SJCRH30 (cell line): ENCODE data around the gene BMPR1A. TPM values are rescaled to one million over a fixed set of nuclear protein-coding genes. Genes with fewer than 3 reads are reported as not detected.

Experiments used
- DNase-seq, 2 experiments: peaks; one replicate each; pipeline ENCODE4 v3.0.0-alpha.2; 2015 to 2020
- H3K27ac ChIP-seq: fragments of 250-450 bp; sonication (Bioruptor Pico); 2 replicates; pipeline ENCODE4 v1.5.1; 2020; ENCODE audit warnings: mild to moderate bottlenecking, moderate library complexity
- H3K27me3 ChIP-seq: fragments of 250-450 bp; sonication (Bioruptor Pico); 2 replicates; pipeline ENCODE4 v1.5.1; 2020; ENCODE audit warnings: mild to moderate bottlenecking, moderate library complexity
- H3K36me3 ChIP-seq: fragments of 250-450 bp; sonication (Bioruptor Pico); 2 replicates; pipeline ENCODE4 v1.5.1; 2020; ENCODE audit warnings: mild to moderate bottlenecking, moderate library complexity
- H3K4me1 ChIP-seq: fragments of 250-450 bp; sonication (Bioruptor Pico); 2 replicates; pipeline ENCODE4 v1.5.1; 2020; ENCODE audit warnings: mild to moderate bottlenecking, moderate library complexity
- H3K4me3 ChIP-seq: fragments of 250-450 bp; sonication (Bioruptor Pico); 2 replicates; pipeline ENCODE4 v1.5.1; 2020; ENCODE audit warnings: mild to moderate bottlenecking, moderate library complexity
- H3K9me3 ChIP-seq: fragments of 250-450 bp; sonication (Bioruptor Pico); replicated peaks from 2 replicates; pipeline ENCODE4 v1.5.1; 2020; ENCODE audit warnings: mild to moderate bottlenecking, moderate library complexity
- total RNA-seq: library from RNA; depleted of rRNA; stranded (reverse); fragments of >200 nt; shearing (Covaris generic); gene quantifications from 2 replicates; pipeline ENCODE4 v1.2.3, GENCODE V29; 2014

BMPR1A gene
- total RNA-seq, 1 experiment from 2014 or later: 36.3 TPM

GRCh38 chr10:86870679-86871078 is 114.3 kb downstream of the BMPR1A start:
- H3K9me3 ChIP-seq: no peaks in the 10 kb centered on the region
- H3K27ac ChIP-seq: no peak overlapping the region
- H3K4me3 ChIP-seq: no peak overlapping the region
- H3K4me1 ChIP-seq: no peaks in the 10 kb centered on the region
- no peaks in the 10 kb centered on the region for H3K27me3 ChIP-seq
- DNase-seq: no peak
- H3K36me3 ChIP-seq: no peaks in the 10 kb centered on the region

GRCh38 chr10:86871563-86872183 is 115.3 kb downstream of the BMPR1A start:
- Histone ChIP-seq H3K9me3 (no peaks in the 10 kb centered on the region), H3K36me3 (peaks cover 3% of the 10 kb centered on the region; the same call in 1 of the 2 replicates), H3K4me1 (no peaks in the 10 kb centered on the region), H3K27me3 (no peaks in the 10 kb centered on the region), H3K4me3 (no peak overlapping the region), H3K27ac (no peak overlapping the region)
- DNase-seq: no peak

- peak; percentile 3 to 33 for DNase-seq
Measured at GRCh38 chr10:86872757-86873156, 116.3 kb downstream of the BMPR1A start.

GRCh38 chr10:86876748-86877147 is 120.3 kb downstream of the BMPR1A start:
- Histone ChIP-seq H3K27me3 (no peaks in the 10 kb centered on the region), H3K36me3 (peaks cover 3% of the 10 kb centered on the region; the same call in 1 of the 2 replicates), H3K27ac (no peak overlapping the region), H3K4me1 (no peaks in the 10 kb centered on the region), H3K4me3 (no peak overlapping the region), H3K9me3 (no peaks in the 10 kb centered on the region)
- no peak for DNase-seq

More at GRCh38 chr10:86872757-86873156, 116.3 kb downstream of the BMPR1A start:
- Histone ChIP-seq H3K36me3 (peaks cover 3% of the 10 kb centered on the region; the same call in 1 of the 2 replicates), H3K4me1 (no peaks in the 10 kb centered on the region), H3K9me3 (no peaks in the 10 kb centered on the region), H3K4me3 (no peak overlapping the region), H3K27me3 (no peaks in the 10 kb centered on the region), H3K27ac (no peak overlapping the region)

GRCh38 chr10:86878983-86879713 is 122.7 kb downstream of the BMPR1A start:
- Histone ChIP-seq H3K27me3 (no peaks in the 10 kb centered on the region), H3K4me3 (no peak overlapping the region), H3K4me1 (no peaks in the 10 kb centered on the region), H3K36me3 (peaks cover 3% of the 10 kb centered on the region; the same call in 1 of the 2 replicates), H3K9me3 (no peaks in the 10 kb centered on the region), H3K27ac (no peak overlapping the region)
- no peak for DNase-seq

- Histone ChIP-seq H3K4me3 (no peak overlapping the region), H3K27ac (no peak overlapping the region)
Measured at GRCh38 chr10:86880971-86881370, 124.6 kb downstream of the BMPR1A start.

GRCh38 chr10:86888585-86889381 is 132.4 kb downstream of the BMPR1A start:
- no peaks in the 10 kb centered on the region for H3K27me3 ChIP-seq
- H3K27ac ChIP-seq: no peak overlapping the region
- H3K9me3 ChIP-seq: no peaks in the 10 kb centered on the region
- no peak for DNase-seq
- no peak overlapping the region for H3K4me3 ChIP-seq
- H3K36me3 ChIP-seq: no peaks in the 10 kb centered on the region
- H3K4me1 ChIP-seq: no peaks in the 10 kb centered on the region

More at GRCh38 chr10:86880971-86881370, 124.6 kb downstream of the BMPR1A start:
- no peaks in the 10 kb centered on the region for H3K4me1 ChIP-seq
- no peak for DNase-seq
- H3K27me3 ChIP-seq: no peaks in the 10 kb centered on the region
- no peaks in the 10 kb centered on the region for H3K9me3 ChIP-seq
- peaks cover 3% of the 10 kb centered on the region; the same call in 1 of the 2 replicates for H3K36me3 ChIP-seq

- Histone ChIP-seq H3K4me1 (no peaks in the 10 kb centered on the region), H3K4me3 (no peak overlapping the region), H3K27me3 (no peaks in the 10 kb centered on the region), H3K27ac (no peak overlapping the region), H3K9me3 (no peaks in the 10 kb centered on the region), H3K36me3 (no peaks in the 10 kb centered on the region)
- no peak for DNase-seq
Measured at GRCh38 chr10:86889997-86890396, 133.6 kb downstream of the BMPR1A start.

- Histone ChIP-seq H3K4me3 (no peak overlapping the region), H3K9me3 (no peaks in the 10 kb centered on the region), H3K36me3 (peaks cover 16% of the 10 kb centered on the region), H3K27me3 (no peaks in the 10 kb centered on the region), H3K27ac (no peak overlapping the region), H3K4me1 (no peaks in the 10 kb centered on the region)
- no peak for DNase-seq
Measured at GRCh38 chr10:86898511-86898910, 142.1 kb downstream of the BMPR1A start.

GRCh38 chr10:86899132-86899531 is 142.7 kb downstream of the BMPR1A start:
- no peaks in the 10 kb centered on the region for H3K27me3 ChIP-seq
- DNase-seq: no peak
- H3K4me1 ChIP-seq: no peaks in the 10 kb centered on the region
- no peak overlapping the region for H3K4me3 ChIP-seq
- peaks cover 16% of the 10 kb centered on the region for H3K36me3 ChIP-seq
- no peak overlapping the region for H3K27ac ChIP-seq
- no peaks in the 10 kb centered on the region for H3K9me3 ChIP-seq

- peaks cover 16% of the 10 kb centered on the region for H3K36me3 ChIP-seq
- H3K4me1 ChIP-seq: no peaks in the 10 kb centered on the region
- no peaks in the 10 kb centered on the region for H3K9me3 ChIP-seq
- DNase-seq: peak; percentile 39 to 61
- no peak overlapping the region for H3K4me3 ChIP-seq
- H3K27me3 ChIP-seq: no peaks in the 10 kb centered on the region
- H3K27ac ChIP-seq: no peak overlapping the region
Measured at GRCh38 chr10:86899670-86900276, 143.4 kb downstream of the BMPR1A start.

GRCh38 chr10:86900955-86901354 is 144.5 kb downstream of the BMPR1A start:
- H3K9me3 ChIP-seq: no peaks in the 10 kb centered on the region
- H3K27ac ChIP-seq: no peak overlapping the region
- H3K36me3 ChIP-seq: peaks cover 23% of the 10 kb centered on the region
- H3K27me3 ChIP-seq: no peaks in the 10 kb centered on the region
- H3K4me3 ChIP-seq: no peak overlapping the region
- DNase-seq: no peak
- no peaks in the 10 kb centered on the region for H3K4me1 ChIP-seq

GRCh38 chr10:86904600-86904999 is 148.2 kb downstream of the BMPR1A start:
- Histone ChIP-seq H3K36me3 (peaks cover 26% of the 10 kb centered on the region), H3K27ac (no peak overlapping the region), H3K27me3 (no peaks in the 10 kb centered on the region), H3K4me3 (no peak overlapping the region), H3K9me3 (no peaks in the 10 kb centered on the region), H3K4me1 (no peaks in the 10 kb centered on the region)
- no peak for DNase-seq

- peaks cover 23% of the 10 kb centered on the region for H3K36me3 ChIP-seq
- H3K27ac ChIP-seq: no peak overlapping the region
- no peaks in the 10 kb centered on the region for H3K4me1 ChIP-seq
- H3K27me3 ChIP-seq: no peaks in the 10 kb centered on the region
- no peak for DNase-seq
- no peaks in the 10 kb centered on the region for H3K9me3 ChIP-seq
- H3K4me3 ChIP-seq: no peak overlapping the region
Measured at GRCh38 chr10:86905429-86905828, 149.0 kb downstream of the BMPR1A start.
